ENCODE measurements around the gene SPNS3.

SPNS3 gene

GRCh38 chr17:4409659-4410058 is 24.1 kb upstream of the SPNS3 start:
- TF ChIP-seq, protein P1, sequence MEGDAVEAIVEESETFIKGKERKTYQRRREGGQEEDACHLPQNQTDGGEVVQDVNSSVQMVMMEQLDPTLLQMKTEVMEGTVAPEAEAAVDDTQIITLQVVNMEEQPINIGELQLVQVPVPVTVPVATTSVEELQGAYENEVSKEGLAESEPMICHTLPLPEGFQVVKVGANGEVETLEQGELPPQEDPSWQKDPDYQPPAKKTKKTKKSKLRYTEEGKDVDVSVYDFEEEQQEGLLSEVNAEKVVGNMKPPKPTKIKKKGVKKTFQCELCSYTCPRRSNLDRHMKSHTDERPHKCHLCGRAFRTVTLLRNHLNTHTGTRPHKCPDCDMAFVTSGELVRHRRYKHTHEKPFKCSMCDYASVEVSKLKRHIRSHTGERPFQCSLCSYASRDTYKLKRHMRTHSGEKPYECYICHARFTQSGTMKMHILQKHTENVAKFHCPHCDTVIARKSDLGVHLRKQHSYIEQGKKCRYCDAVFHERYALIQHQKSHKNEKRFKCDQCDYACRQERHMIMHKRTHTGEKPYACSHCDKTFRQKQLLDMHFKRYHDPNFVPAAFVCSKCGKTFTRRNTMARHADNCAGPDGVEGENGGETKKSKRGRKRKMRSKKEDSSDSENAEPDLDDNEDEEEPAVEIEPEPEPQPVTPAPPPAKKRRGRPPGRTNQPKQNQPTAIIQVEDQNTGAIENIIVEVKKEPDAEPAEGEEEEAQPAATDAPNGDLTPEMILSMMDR (IDR thresholded peaks at IDR 0.05; ENCODE audit: extremely low read depth, insufficient read depth, missing control alignments): no peak
- in situ Hi-C loops (cut with MboI; ENCODE audit: low pct_unique_long_range_greater_than_20kb, low sequenced_read_pairs, unreplicated experiment): loop anchor here (10.0 kb wide), 1 partner anchor 205 kb away; no protein-coding TSS in a partner anchor
- DNase-seq (ENCODE audit: low spot score): no peak

GRCh38 chr17:4411201-4411600 is 22.5 kb upstream of the SPNS3 start:
- in situ Hi-C loops (cut with MboI; ENCODE audit: low pct_unique_long_range_greater_than_20kb, low sequenced_read_pairs, unreplicated experiment): loop anchor here (10.0 kb wide), 1 partner anchor 206 kb away; no protein-coding TSS in a partner anchor
- no peak for DNase-seq (ENCODE audit: low spot score)

DNA sequence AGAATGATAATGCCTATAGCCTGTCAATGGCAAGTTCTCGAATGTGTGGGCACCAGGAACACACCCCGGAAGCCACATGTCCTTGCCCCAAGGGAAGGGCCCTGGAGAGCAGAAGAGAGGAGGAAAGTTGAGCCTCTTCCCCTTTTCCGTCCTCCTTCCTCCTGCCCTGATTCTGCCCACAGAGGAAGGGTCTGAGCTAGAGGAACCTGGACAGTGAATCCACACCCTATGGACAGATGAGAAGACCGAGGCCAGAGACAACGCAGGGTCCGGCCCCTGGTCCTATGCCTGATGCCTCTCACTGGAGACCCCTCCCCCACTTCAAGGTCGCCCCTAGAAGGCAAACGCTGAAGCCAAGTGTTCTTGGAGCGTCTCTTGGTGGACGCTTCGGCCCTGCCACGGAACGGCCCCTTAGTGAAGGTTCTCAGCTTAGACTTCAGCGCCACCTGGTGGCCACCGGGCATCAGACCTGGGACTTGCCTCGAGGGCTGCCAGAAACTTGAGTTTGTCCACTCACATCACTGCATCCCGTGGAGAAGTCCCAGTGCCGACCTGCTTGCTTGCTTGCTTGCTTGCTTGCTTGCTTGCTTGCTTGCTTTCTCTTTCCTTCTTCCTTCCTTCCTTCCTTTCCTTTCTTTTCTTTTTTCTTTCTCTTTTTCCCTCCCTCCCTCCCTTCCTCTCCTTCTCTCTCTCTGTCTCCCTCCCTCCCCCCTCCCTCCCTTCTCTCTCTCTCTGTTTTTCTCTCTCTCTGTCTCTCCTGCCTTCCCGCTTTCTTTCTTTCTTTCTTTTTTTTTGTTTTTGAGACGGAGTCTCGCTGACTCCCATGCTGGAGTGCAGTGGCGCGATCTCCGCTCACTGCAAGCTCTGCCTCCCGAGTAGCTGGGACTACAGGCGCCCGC is 20.6 kb upstream of the SPNS3 start:
- in situ Hi-C loops (cut with MboI; ENCODE audit: low pct_unique_long_range_greater_than_20kb, low sequenced_read_pairs, unreplicated experiment): loop anchor here (10.0 kb wide), 1 partner anchor 208 kb away; no protein-coding TSS in a partner anchor
- TF ChIP-seq, protein P1 (IDR thresholded peaks at IDR 0.05; ENCODE audit: extremely low read depth, insufficient read depth, missing control alignments): peak; percentile 98
- DNase-seq (ENCODE audit: low spot score): peak; percentile 86

More at GRCh38 chr17:4411201-4411600, 22.5 kb upstream of the SPNS3 start:
- TF ChIP-seq, protein P1 (IDR thresholded peaks at IDR 0.05; ENCODE audit: extremely low read depth, insufficient read depth, missing control alignments): no peak

GRCh38 chr17:4417129-4417667 is 16.5 kb upstream of the SPNS3 start:
- TF ChIP-seq, protein P1 (IDR thresholded peaks at IDR 0.05; ENCODE audit: extremely low read depth, insufficient read depth, missing control alignments): no peak
- no peak for DNase-seq (ENCODE audit: low spot score)
- in situ Hi-C loops (cut with MboI; ENCODE audit: low pct_unique_long_range_greater_than_20kb, low sequenced_read_pairs, unreplicated experiment): loop anchor here (10.0 kb wide), 1 partner anchor 212 kb away; no protein-coding TSS in a partner anchor

- in situ Hi-C loops (cut with MboI; ENCODE audit: low pct_unique_long_range_greater_than_20kb, low sequenced_read_pairs, unreplicated experiment): loop anchor here (10.0 kb wide), 1 partner anchor 204 kb away; no protein-coding TSS in a partner anchor
- DNase-seq (ENCODE audit: low spot score): peak; percentile 80
- TF ChIP-seq, protein P1 (IDR thresholded peaks at IDR 0.05; ENCODE audit: extremely low read depth, insufficient read depth, missing control alignments): peak; percentile 77
Observed at GRCh38 chr17:4420692-4421131, 13.0 kb upstream of the SPNS3 start.

DNA sequence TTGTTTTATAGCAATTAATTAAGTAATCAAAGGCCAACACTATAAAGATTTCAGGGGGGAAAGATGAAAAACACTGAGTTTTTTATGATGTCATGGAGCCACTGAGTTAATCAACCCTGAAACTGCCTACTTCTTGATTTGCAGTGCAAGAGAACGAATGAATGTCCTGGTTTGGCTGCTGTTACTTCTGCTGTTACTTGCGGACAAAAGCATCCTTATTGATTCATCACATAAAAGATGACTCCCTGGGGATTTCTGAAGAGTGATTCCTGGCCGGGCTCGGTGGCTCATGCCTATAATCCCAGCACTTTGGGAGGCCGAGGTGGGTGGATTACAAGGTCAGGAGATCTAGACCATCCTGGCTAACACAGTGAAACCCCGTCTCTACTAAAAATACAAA is 10.9 kb upstream of the SPNS3 start:
- DNase-seq (ENCODE audit: low spot score): no peak
- TF ChIP-seq, protein P1 (IDR thresholded peaks at IDR 0.05; ENCODE audit: extremely low read depth, insufficient read depth, missing control alignments): no peak
- in situ Hi-C loops (cut with MboI; ENCODE audit: low pct_unique_long_range_greater_than_20kb, low sequenced_read_pairs, unreplicated experiment): loop anchor here (10.0 kb wide), 1 partner anchor 202 kb away; no protein-coding TSS in a partner anchor
